Measurements from ENCODE around the gene RDX.
A peak's percentile ranks its signal among the peaks of the same experiment; 100 is the strongest.
"Not testable (repeated sequence)": the region's sequence is repeated elsewhere in the genome, so short reads cannot be mapped to it uniquely, and the experiment has no call there.

The RDX gene

DNA sequence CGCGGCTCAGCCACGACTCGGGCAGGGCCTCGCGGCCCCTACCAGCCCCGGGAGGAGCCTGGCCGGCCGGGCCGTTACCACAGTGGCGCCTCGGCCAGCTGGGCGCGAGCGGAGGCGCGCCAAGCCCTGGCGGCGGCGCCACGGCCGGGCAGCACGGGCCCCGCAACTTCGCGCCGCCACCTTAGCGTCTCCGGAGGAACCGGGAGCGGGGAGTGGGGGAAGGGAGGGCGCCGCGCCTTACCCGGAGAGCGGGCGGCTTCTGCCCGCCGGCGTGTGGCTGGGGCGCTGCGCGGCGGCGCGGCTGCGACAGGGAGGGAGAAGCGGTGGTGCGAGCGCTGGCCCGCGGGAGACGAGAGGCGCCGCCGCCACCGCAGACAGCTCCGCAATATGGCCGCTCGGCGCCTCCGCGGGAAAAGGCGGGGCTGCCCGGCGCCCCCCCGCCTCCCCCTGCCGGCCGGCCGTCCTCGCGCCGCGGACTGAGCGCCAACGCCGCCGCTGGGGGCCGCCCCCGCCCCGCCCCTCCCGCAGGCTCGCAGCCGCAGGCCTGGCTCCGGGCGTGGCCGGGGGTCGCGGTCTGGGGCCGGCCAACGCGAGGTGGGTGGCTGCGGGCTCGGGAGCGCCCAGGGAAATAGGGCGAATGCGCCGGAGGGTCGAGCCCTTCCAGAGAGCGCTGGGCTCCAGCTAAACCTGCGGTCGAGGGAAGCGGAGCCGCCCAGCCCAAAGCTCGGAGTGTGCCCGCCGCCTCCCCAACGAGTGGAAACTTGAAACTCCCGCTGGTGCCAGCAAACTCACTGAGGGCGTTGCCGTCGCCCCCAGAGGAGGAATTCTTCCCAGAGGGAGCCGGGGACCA lies at the start of gene RDX:
TSS of gene RDX (minus strand) at position 389 of the 850 bp plus-strand sequence. CDS start 16,922 bp downstream, outside the sequence.
- DNase-seq (ENCODE audit: low read depth), result peak; percentile 45

DNA sequence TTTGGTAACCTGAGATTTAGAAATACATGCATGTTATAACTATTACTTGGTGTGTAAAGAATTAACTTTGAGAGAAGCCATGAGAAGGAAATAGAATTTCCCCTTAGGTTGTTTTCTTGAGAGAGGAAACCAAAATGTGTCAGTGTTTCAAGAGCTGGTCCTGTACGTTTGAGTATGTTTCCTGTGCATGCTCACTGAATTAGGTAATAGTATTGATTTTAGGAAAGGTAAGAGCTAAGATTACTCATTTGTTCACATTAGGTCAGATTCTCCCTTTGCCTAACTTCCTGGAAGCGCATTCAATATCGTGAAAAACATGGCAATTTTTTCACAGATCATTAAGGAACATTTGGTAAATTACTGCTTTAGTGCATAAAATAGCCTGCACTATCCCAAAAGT lies 49.3 kb upstream of the RDX start:
- DNase-seq (ENCODE audit: low read depth), result no peak

DNA sequence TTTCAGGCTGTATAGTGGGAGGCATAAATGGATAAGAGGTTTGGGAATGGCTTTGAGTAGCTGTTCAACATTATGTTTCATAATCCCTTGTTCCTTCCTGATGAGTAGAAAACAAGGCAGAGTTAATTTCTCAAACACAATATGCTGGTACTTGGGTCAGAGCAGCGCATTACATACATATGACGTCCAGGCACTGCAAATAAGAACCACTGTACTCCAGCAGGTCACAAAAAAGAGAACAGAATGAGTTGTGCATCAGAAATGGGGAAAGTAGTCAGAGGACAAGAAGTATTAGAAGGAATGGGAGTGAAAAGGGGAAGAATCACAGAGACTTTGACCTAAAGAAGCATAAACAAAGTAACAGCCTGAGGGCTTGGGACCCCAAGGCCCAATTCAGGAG lies 44.0 kb upstream of the RDX start:
- DNase-seq (ENCODE audit: low read depth), result no peak

DNA sequence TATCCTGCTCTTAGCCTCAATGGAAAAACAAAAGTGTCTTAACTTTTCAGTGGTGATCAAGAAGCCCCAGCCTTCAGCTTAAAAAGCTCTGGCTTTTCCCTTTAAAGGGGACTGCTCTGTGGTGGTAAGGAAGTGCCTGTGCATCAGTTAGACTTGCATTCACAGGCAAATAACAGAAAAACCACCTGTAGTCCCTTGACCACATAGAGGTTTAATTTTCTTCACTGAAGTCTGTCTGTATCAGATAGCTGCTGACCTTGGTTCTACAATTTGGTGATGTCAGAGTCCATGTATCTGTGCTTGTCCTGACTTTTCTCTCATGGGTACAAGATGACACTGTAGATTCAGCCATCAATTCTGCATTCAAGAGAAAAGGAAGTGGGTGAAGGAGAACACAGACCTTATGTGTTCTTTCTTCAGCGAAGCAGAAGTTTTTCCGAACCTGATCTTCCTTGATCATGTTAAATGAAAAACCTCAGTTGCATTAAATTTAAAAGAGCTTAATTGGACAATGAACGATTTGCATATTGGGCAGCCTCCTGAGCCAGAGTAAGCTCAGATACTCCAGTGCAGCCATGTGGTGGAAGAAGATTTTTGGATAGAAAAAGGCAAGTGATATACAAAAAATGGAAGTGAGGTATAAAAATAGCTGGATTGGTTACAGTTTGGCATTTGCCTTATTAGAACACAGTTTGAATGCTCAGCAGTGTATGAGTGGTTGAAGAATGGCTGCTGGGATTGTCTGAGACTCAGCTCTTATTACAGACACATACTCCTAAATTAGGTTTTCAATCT lies 43.2 kb upstream of the RDX start:
- DNase-seq (ENCODE audit: low read depth), result no peak

DNA sequence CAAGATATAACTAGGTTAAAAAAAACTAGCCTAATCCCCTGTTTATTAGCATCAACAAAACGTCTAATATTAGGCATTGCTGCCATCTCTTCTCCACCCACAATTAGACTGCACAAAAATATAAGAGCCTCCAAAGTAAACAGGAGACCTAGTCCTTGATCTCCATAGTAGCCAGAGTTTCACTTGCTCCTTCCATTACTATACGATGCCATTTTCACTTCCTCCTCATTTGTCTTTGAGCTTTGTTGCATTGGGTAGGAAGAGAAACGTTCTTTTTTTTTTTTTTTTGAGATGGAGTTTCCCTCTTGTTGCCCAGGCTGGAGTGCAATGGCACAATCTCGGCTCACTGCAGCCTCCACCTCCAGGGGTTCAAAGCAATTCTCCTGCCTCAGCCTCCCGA lies 42.3 kb upstream of the RDX start:
- no peak for DNase-seq (ENCODE audit: low read depth)

DNA sequence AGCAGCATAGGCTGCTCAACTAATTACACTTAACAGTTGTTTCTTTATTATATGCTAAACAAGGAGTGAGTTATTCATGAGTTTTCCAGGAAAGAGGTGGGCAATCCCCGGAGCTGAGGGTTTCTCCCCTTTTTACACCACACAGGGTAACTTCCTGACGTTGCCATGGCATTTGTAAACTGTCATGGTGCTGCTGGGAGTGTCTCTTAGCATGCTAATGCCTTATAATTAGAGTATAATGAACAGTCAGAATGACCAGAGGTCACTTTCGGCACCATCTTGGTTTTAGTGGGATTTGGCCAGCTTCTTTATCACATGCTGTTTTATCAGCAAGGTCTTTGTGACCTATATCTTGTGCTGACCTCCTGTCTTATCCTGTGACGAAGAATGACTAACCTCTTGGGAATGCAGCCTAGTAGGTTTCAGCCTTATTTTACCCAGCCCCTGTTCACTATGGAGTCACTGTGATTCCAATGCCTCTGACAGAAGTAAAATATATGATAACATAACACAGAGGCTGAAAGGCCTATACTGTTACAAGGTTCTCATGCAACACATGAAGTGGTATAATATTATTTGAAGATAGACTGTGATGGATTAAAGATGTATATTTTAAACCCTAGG lies 41.3 kb upstream of the RDX start:
- no peak for DNase-seq (ENCODE audit: low read depth)

DNA sequence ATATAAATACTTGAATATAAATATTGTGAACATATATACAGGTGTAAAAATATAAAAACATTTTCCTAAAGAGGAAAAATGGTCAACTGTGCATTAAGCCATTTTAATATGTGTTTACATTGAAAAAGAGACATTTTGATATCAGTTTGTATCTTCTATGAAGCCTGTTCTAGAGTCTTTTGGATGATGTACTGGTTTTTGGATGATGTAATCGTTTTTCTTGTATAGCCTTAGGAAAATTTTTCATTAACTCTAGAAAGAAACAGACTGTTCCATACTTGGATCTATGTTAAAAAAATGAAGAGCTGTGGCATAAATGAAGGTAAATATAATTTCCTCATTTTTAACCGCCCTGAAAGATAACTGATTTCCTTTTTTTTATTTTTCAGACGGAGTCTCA lies 39.6 kb upstream of the RDX start:
- DNase-seq (ENCODE audit: low read depth), result no peak

DNA sequence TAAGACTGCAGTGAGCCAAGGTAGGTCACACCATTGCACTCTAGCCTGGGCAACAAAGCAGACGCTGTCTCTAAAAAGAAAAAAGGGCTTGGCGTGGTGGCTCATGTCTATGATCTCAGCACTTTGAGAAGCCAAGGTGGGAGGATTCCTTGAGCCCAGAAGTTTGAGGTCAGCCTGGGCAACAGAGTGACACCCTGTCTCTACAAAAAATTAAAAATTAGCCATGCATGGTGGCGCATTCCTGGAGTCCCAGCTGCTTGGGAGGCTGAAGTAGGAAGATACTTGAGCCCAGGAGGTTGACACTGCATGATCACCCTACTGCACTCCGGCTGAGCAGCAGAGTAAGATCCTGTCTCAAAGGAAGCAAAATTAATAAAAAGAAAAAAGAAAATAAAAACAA lies 38.9 kb upstream of the RDX start:
- no peak for DNase-seq (ENCODE audit: low read depth)

DNA sequence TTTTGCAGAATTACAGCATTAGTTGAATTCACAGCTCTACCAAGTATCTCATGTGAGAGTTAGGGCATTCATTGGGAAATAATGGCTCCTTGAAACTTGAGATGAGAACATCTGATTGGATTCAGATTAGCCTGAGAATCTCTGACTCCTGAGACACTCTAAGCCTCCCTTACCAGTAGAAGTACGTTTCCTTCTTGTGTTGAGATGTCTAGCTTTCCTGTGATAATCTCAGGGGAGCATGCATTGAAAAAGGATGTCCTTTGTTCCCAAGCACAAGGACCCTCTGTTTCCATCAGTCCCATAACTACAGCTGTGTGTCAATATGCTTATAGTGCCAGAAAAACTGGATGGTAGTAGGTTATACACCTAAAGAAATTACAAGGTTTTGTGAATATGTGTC lies 35.2 kb upstream of the RDX start:
- DNase-seq (ENCODE audit: low read depth), result no peak

DNA sequence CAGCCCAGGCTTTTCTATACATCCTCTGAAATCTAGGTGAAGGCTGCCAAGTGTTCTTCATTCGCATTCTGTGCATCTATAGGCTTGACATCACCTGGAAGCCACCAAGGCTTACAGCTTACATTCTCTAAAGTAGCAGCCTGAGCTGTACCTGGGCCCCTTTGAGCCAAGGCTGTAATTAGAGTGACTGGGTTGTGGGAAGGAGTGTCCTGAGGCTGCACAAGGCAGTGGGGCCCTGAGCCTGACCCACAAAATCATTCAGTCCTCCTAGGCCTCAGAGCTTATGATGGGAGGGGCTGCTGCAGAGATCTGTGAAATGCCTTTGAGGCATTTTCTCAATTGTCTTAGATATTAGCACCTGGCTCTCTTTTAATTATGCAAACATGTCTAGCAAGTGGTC lies 33.0 kb upstream of the RDX start:
- DNase-seq (ENCODE audit: low read depth), result no peak

DNA sequence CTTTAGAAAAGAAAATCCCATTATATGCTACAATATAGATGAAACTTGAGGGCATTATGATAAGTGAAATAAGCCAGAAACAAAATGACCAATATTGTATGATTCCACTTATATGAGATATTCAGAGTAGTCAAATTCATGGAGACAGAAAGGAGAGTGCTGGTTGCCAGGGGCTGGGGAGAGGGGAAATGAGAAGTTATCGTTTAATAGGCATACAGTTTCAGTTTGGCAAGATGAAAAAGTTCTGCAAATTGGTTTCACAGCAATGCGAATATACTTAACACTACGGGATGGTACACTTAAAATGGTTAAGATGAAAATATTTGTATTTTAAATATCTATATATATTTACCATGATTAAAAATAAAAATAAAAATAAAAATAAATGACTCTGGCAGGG lies 31.1 kb upstream of the RDX start:
- DNase-seq (ENCODE audit: low read depth), result no peak

DNA sequence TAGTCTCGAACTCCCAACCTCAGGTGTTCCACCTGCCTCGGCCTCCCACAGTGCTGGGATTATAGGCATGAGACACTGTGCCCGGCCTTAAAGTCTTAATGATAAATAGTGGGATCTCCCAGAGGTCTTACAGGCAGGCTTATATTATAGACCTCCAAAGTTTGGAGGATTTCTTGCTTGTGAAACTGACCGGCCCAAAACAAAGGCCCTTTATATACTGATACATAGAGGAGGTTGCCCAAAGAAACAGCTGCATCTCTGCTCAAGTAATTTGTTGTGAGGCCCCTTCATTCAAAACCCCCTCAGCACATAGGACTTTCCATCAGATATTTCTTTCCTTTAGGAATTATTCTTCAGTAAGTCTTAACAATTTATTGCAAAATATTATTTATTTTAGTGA lies 27.4 kb upstream of the RDX start:
- DNase-seq (ENCODE audit: low read depth), result no peak

DNA sequence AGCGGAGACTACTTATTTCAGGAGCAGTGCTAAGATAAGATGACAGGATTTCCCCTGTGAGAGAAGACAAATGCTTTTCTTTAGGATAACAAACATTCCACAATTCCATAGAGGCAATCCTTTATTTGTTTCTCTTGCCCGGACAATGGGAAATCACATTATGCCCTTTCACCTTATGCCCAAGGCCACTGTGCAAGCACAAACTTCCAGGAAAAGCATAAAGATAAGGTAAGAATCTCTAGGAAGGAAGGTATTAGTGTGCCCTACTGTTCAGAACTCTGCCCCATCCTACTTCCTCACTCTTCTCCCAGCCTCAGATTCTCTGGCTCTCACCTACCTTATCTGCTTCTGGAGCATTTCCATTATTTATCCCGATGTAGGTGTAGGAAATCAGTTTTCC lies 23.1 kb upstream of the RDX start:
- no peak for DNase-seq (ENCODE audit: low read depth)

DNA sequence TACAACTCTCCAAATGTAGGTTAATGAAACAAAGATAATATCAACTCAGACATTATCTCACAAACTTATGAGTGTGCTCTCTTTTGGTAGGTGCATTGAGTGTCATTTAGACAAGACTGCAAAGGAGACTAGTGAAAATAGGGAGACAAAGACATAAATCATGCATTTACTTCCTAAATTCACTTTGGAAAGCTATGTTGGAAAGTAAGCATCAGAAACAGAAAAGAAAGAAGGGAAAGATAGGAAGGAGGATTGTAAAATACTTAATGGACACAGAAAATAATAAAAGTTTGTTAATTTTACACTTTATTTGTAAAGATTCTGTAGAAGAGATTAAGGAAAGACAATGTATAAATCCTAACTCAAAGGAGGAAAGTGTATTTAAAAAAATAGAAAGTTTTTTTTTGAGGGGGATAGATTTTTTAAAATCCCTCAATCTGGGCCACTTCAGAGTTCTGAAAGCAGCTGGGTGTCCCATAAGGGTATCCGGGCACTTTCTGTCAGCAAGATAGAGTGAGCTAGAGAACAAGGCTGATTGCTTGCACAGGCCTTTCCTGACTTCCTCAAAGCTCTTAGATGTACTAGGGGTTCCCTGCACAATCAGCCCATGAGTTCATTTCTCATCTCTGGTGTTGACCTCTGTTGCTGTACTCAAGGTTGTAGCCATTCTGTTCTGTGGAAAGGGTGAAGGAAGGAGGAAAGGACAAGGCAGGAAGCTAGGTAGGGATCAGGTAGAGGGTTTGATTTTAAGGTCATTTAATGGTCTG lies 22.4 kb upstream of the RDX start:
- no peak for DNase-seq (ENCODE audit: low read depth)

DNA sequence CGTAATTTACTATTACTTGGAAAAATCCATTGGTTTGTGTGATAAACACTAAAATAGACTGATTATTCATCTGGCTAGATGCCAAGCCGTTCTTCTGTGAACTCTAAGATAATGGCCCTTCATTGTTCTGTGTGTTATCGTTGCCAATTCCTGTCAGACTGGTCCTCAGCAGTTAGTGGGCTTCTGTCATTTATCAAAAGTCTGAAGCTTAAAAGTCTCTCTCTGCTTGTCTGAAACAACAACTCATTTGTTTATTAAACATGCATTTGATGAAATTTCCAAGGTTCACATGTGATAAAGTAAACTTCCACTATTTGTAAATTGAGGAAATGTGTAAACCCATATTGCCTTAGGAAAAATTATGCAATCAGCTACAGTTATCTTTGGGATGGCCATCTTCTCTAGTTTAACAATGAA lies 21.1 kb upstream of the RDX start:
- DNase-seq (ENCODE audit: low read depth), result no peak

DNA sequence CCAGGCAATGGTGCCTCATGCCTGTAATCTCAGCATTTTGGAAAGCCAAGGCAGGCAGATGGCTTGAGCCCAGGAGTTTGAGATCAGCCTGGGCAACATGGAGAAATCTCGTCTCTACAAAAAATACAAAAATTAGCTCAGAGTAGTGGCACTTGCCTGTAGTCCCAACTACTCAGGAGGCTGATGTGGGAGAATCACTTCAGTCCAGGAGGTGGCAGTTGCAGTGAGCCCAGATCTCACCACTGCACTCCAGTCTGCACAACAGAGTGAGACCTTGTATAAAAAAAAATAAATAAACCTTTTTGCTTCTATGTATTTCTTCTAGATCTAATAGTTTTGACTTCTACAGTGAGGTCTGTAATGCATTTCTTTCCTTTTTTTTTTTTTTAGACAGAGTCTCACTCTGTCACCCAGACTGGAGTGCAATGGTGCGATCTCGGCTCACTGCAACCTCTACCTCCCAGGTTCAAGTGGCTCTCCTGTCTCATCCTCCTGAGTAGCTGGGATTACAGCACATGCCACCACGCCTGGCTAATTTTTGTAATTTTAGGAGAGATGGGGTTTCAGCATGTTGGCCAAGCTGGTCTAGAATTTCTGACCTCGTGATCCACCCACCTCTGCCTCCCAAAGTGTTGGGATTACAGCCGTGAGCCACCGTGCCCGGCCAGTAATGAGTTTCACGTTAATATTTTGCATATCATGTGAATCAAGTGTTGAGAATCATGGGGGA lies 18.1 kb upstream of the RDX start:
- DNase-seq (ENCODE audit: low read depth), result no peak

DNA sequence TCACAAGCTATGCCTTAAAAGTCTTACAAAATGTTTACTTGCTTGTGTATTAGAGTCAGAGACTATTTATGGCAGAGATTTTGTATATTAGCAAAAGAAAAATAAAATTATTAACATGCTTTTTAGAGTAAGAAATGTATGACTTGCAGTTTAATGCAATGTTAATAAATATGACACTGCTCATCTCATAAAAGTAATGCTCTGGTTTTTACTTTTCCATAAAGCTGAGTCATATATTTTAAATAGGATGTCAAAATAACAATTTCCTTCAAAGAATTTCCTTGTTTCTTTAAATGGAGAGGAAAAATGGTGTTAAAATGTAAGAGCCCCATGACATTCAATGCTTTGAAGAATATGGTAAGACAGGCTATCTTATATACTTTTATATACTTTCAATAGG lies 16.3 kb upstream of the RDX start:
- no peak for DNase-seq (ENCODE audit: low read depth)

DNA sequence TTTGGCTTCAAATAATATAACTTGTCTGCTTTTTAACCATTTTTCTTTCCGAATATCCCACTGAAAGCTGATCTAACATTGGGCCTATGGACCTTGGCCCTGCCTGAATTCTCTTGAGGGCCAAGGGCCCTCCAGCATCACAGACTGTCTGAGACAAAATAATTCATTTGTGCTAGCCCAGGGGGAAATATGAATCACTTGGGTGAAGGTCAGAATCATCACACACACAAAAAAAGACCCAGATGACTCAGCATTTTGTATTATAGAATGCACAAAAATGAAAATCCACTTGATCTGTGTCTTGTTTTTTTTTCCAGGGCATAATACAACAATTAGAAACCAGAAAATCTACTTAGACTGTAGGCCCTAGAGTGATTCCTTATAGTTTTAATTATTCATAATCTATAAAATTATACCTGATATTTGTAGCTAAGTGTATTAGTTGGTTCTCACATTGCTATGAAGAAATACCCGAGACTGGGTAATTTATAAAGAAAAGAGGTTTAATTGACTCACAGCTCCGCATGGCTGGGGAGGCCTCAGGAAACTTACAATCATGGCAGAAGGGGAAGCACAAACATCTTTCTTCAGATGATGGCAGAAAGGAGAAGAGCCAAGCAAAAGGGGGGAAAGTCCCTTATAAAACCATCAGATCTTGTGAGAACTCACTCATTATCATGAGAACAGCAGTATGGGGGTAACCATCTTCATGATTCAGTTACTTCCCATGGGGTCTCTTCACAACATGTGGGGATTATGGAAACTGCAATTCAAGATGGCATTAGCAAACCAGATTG lies 15.6 kb upstream of the RDX start:
- DNase-seq (ENCODE audit: low read depth), result no peak

DNA sequence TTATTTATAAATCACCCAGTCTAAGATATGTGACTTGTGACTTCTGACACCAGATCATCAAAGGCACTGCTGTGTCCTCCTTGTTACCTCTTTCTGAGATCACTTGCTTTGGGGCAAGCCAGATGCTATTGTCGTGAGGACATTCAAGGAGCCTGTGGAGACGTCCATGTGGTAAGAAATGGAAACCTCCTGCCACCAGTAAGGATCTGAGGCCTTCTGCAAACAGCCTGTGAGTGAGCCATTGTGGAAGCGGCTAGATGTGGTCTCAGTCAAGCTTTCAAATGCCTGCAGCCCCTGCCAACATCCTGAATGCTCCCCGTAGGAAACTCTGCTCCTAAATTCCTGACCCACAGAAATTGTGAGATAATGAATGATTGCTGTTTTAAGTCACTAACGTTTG lies 11.7 kb upstream of the RDX start:
- DNase-seq (ENCODE audit: low read depth), result no peak

DNA sequence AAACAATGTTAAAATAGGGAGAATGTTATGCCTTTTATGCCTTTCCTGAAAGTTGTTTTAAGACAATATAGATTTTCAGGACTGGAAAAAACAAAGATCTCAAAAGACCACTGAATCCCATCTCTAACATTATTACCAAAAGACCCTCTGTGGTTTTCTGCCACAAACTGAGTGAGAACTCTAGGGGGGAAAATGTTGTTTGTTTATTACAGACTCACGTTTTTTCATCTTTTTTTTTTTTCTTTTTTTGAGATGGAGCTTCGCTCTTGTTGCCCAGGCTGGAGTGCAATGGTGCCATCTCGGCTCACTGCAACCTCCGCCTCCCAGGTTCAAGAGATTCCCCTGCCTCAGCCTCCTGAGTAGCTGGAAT lies 9.6 kb upstream of the RDX start:
- DNase-seq (ENCODE audit: low read depth), result not testable (repeated sequence)

All from T-helper 22 cell (primary cell).